ENCODE results near the gene ADAR.

GRCh38 chr1:154609398-154610380 lies 1.7 kb upstream of the ADAR start:
- no peak for TF ChIP-seq GATA2 (IDR thresholded peaks at IDR 0.05; ENCODE audit: low read depth, low read length)
- no peak for TF ChIP-seq GATA3 (IDR thresholded peaks at IDR 0.05; ENCODE audit: low read depth, low read length)
